Measurements from ENCODE around the gene BMX. TPM values are rescaled to one million over a fixed set of nuclear protein-coding genes. Genes with fewer than 3 reads are reported as not detected.

Gene BMX
- total RNA-seq, 2 experiments from 2014 or later: not detected

GRCh38 chrX:15576019-15576418, 75.4 kb downstream of the BMX start:
- ChIA-PET CTCF (no interaction called here), POLR2A (no interaction called here)
- no peak overlapping the region for H3K4me3 Mint-ChIP-seq

GRCh38 chrX:15579778-15580747, 79.5 kb downstream of the BMX start:
- DNase-seq (no peak), ATAC-seq (no peak)
- ChIA-PET POLR2A (no interaction called here), CTCF (no interaction called here)
- Mint-ChIP-seq H3K9me3 (ENCODE audit: low read depth) (no peaks in the 10 kb centered on the region), H3K27ac (no peak overlapping the region), H3K27me3 (peaks cover 8% of the 10 kb centered on the region), H3K4me3 (no peak overlapping the region), H3K4me1 (no peaks in the 10 kb centered on the region), H3K36me3 (ENCODE audit: low read depth) (no peaks in the 10 kb centered on the region)
- intact Hi-C loops (cut with DNase I, micrococcal nuclease): no loop called here

More at GRCh38 chrX:15576019-15576418, 75.4 kb downstream of the BMX start:
- no peaks in the 10 kb centered on the region for H3K4me1 Mint-ChIP-seq
- no peaks in the 10 kb centered on the region for H3K36me3 Mint-ChIP-seq (ENCODE audit: low read depth)
- DNase-seq: no peak
- no peak overlapping the region for H3K27ac Mint-ChIP-seq
- H3K9me3 Mint-ChIP-seq (ENCODE audit: low read depth): no peaks in the 10 kb centered on the region
- ATAC-seq: no peak
- intact Hi-C loops (cut with DNase I, micrococcal nuclease): no loop called here
- H3K27me3 Mint-ChIP-seq: peaks cover 14% of the 10 kb centered on the region

- ChIA-PET POLR2A (no interaction called here), CTCF (no interaction called here)
- Mint-ChIP-seq H3K9me3 (ENCODE audit: low read depth) (no peaks in the 10 kb centered on the region), H3K27me3 (no peaks in the 10 kb centered on the region), H3K4me3 (no peak overlapping the region), H3K36me3 (ENCODE audit: low read depth) (no peaks in the 10 kb centered on the region), H3K4me1 (no peaks in the 10 kb centered on the region), H3K27ac (no peak overlapping the region)
- intact Hi-C loops (cut with DNase I, micrococcal nuclease): no loop called here
- ATAC-seq: no peak
- DNase-seq: no peak
These were observed 93.8 kb downstream of the BMX start for GRCh38 chrX:15594371-15594770.

- Mint-ChIP-seq H3K36me3 (ENCODE audit: low read depth) (no peaks in the 10 kb centered on the region), H3K27ac (no peak overlapping the region), H3K27me3 (peaks cover 6% of the 10 kb centered on the region), H3K4me1 (no peaks in the 10 kb centered on the region), H3K4me3 (no peak overlapping the region), H3K9me3 (ENCODE audit: low read depth) (no peaks in the 10 kb centered on the region)
- intact Hi-C loops (cut with DNase I, micrococcal nuclease): no loop called here
- POLR2A ChIA-PET: interaction anchor here (0.6 kb wide), 1 partner anchor 214 kb away, joined by 3 read pairs; no protein-coding TSS in a partner anchor
- CTCF ChIA-PET: interaction anchor here (0.6 kb wide), 1 partner anchor 97 kb away, joined by 3 read pairs; the partner anchor contains the start of gene BMX
- DNase-seq (no peak), ATAC-seq (no peak)
These were observed 97.4 kb downstream of the BMX start for GRCh38 chrX:15598026-15598425.

GRCh38 chrX:15599461-15599860, 98.9 kb downstream of the BMX start:
- intact Hi-C loops (cut with DNase I, micrococcal nuclease): no loop called here
- no peak overlapping the region for H3K27ac Mint-ChIP-seq
- DNase-seq (no peak), ATAC-seq (no peak)
- H3K27me3 Mint-ChIP-seq: peaks cover 6% of the 10 kb centered on the region
- ChIA-PET CTCF (interaction anchor here (0.7 to 1.1 kb wide), 2 partner anchors 124 to 250 kb away, joined by 3 read pairs; no protein-coding TSS in a partner anchor), POLR2A (no interaction called here)
- no peaks in the 10 kb centered on the region for H3K36me3 Mint-ChIP-seq (ENCODE audit: low read depth)
- no peaks in the 10 kb centered on the region for H3K4me1 Mint-ChIP-seq
- no peaks in the 10 kb centered on the region for H3K9me3 Mint-ChIP-seq (ENCODE audit: low read depth)
- no peak overlapping the region for H3K4me3 Mint-ChIP-seq

GRCh38 chrX:15600049-15600448, 99.4 kb downstream of the BMX start:
- intact Hi-C loops (cut with DNase I, micrococcal nuclease): no loop called here
- Mint-ChIP-seq H3K9me3 (ENCODE audit: low read depth) (no peaks in the 10 kb centered on the region), H3K4me1 (no peaks in the 10 kb centered on the region), H3K4me3 (no peak overlapping the region), H3K36me3 (ENCODE audit: low read depth) (no peaks in the 10 kb centered on the region), H3K27ac (no peak overlapping the region), H3K27me3 (peaks cover 6% of the 10 kb centered on the region)
- ATAC-seq (no peak), DNase-seq (no peak)
- POLR2A ChIA-PET: no interaction called here
- CTCF ChIA-PET: interaction anchor here (1.1 kb wide), 1 partner anchor 251 kb away, joined by 3 read pairs; no protein-coding TSS in a partner anchor

GRCh38 chrX:15600745-15601144, 100.1 kb downstream of the BMX start, which contains the start of gene ACE2:
Gene ACE2 (minus strand): TSS chrX:15600960. CDS start chrX:15600911, 49 bp downstream.
- ATAC-seq (no peak), DNase-seq (no peak)
- intact Hi-C loops (cut with DNase I, micrococcal nuclease): no loop called here
- Mint-ChIP-seq H3K9me3 (ENCODE audit: low read depth) (no peaks in the 10 kb centered on the region), H3K36me3 (ENCODE audit: low read depth) (no peaks in the 10 kb centered on the region), H3K4me3 (no peak within 1 kb of the TSS), H3K27me3 (peaks cover 6% of the 10 kb centered on the region), H3K27ac (no peak within 1 kb of the TSS), H3K4me1 (no peaks in the 10 kb centered on the region)
- ChIA-PET CTCF (no interaction called here), POLR2A (no interaction called here)

- CTCF ChIA-PET: no interaction called here
- H3K4me3 Mint-ChIP-seq: no peak overlapping the region
- H3K36me3 Mint-ChIP-seq (ENCODE audit: low read depth): no peaks in the 10 kb centered on the region
- H3K4me1 Mint-ChIP-seq: no peaks in the 10 kb centered on the region
- POLR2A ChIA-PET: no interaction called here
- no peak for DNase-seq
- no peaks in the 10 kb centered on the region for H3K9me3 Mint-ChIP-seq (ENCODE audit: low read depth)
- H3K27ac Mint-ChIP-seq: no peak overlapping the region
- no peak for ATAC-seq
- intact Hi-C loops (cut with DNase I, micrococcal nuclease): no loop called here
- H3K27me3 Mint-ChIP-seq: peaks cover 6% of the 10 kb centered on the region
These were observed 101.3 kb downstream of the BMX start for GRCh38 chrX:15601932-15602331.

- ChIA-PET POLR2A (no interaction called here), CTCF (interaction anchor here (0.6 kb wide), 1 partner anchor 125 kb away, joined by 3 read pairs; no protein-coding TSS in a partner anchor)
- Mint-ChIP-seq H3K36me3 (ENCODE audit: low read depth) (no peaks in the 10 kb centered on the region), H3K27ac (no peak overlapping the region), H3K9me3 (ENCODE audit: low read depth) (no peaks in the 10 kb centered on the region), H3K4me3 (no peak overlapping the region), H3K4me1 (no peaks in the 10 kb centered on the region), H3K27me3 (peaks cover 6% of the 10 kb centered on the region)
- intact Hi-C loops (cut with DNase I, micrococcal nuclease): no loop called here
- DNase-seq (no peak), ATAC-seq (no peak)
These were observed 102.2 kb downstream of the BMX start for GRCh38 chrX:15602761-15603160.

GRCh38 chrX:15605226-15605625, 104.6 kb downstream of the BMX start:
- no peak for DNase-seq
- Mint-ChIP-seq H3K27me3 (peaks cover 6% of the 10 kb centered on the region), H3K36me3 (ENCODE audit: low read depth) (no peaks in the 10 kb centered on the region), H3K9me3 (ENCODE audit: low read depth) (no peaks in the 10 kb centered on the region), H3K27ac (no peak overlapping the region), H3K4me3 (no peak overlapping the region), H3K4me1 (no peaks in the 10 kb centered on the region)
- intact Hi-C loops (cut with DNase I, micrococcal nuclease): no loop called here
- no peak for ATAC-seq
- ChIA-PET CTCF (interaction anchor here (0.6 kb wide), 1 partner anchor 62 kb away, joined by 3 read pairs; no protein-coding TSS in a partner anchor), POLR2A (no interaction called here)

Measured in activated CD4-positive, alpha-beta T cell treated with anti-CD3 and anti-CD28 coated beads for 36 hours (primary cell).